ENCODE results near the gene FOXI1.

DNA sequence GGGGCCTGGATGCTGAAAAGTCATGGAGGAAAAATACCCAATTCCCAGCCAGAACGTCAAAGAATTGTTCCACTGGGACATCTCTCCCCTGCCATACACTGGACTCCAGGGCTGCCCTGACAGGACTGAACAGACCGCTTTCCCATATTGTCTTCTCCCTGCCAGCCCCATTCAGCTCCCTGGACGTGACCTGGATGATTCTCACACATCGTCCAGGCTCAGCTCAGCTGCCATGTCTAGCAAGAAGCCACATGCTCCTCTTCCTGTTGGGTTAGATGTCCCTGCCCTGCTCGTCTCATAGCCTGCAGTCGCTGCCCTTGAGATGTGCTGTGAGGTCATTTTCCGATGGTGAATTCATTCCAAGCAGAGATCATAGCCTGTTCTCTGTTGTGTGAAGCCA, 37.4 kb downstream of the FOXI1 start:
- TF ChIP-seq ZNF23 (tag by site-specific recombination; IDR thresholded peaks at IDR 0.05; ENCODE audit: borderline replicate concordance) (no peak), PATZ1 (tag by site-specific recombination; IDR thresholded peaks at IDR 0.05) (no peak), TCF7L2 (IDR thresholded peaks at IDR 0.05; ENCODE audit: borderline replicate concordance, low read depth, low read length) (no peak), ZNF768 (tag by site-specific recombination; IDR thresholded peaks at IDR 0.05) (no peak), ZNF76 (tag by site-specific recombination; IDR thresholded peaks at IDR 0.05; ENCODE audit: borderline replicate concordance, low read depth) (no peak), ZNF274 (IDR thresholded peaks at IDR 0.05; ENCODE audit: low read length) (no peak), ZNF274 (tag by site-specific recombination; IDR thresholded peaks at IDR 0.05; ENCODE audit: borderline replicate concordance) (no peak), ZNF654 (tag by site-specific recombination; IDR thresholded peaks at IDR 0.05; ENCODE audit: low read depth) (no peak), KLF16 (tag by site-specific recombination; IDR thresholded peaks at IDR 0.05) (no peak), ZFP37 (tag by site-specific recombination; IDR thresholded peaks at IDR 0.05) (no peak), HOXA7 (CRISPR knock-in tag; IDR thresholded peaks at IDR 0.05; ENCODE audit: borderline replicate concordance) (no peak), ZNF121 (tag by site-specific recombination; IDR thresholded peaks at IDR 0.05) (no peak)
- TF ChIP-seq, protein P1, sequence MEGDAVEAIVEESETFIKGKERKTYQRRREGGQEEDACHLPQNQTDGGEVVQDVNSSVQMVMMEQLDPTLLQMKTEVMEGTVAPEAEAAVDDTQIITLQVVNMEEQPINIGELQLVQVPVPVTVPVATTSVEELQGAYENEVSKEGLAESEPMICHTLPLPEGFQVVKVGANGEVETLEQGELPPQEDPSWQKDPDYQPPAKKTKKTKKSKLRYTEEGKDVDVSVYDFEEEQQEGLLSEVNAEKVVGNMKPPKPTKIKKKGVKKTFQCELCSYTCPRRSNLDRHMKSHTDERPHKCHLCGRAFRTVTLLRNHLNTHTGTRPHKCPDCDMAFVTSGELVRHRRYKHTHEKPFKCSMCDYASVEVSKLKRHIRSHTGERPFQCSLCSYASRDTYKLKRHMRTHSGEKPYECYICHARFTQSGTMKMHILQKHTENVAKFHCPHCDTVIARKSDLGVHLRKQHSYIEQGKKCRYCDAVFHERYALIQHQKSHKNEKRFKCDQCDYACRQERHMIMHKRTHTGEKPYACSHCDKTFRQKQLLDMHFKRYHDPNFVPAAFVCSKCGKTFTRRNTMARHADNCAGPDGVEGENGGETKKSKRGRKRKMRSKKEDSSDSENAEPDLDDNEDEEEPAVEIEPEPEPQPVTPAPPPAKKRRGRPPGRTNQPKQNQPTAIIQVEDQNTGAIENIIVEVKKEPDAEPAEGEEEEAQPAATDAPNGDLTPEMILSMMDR (tag by site-specific recombination; IDR thresholded peaks at IDR 0.05): no peak
- TF ChIP-seq, protein P2, sequence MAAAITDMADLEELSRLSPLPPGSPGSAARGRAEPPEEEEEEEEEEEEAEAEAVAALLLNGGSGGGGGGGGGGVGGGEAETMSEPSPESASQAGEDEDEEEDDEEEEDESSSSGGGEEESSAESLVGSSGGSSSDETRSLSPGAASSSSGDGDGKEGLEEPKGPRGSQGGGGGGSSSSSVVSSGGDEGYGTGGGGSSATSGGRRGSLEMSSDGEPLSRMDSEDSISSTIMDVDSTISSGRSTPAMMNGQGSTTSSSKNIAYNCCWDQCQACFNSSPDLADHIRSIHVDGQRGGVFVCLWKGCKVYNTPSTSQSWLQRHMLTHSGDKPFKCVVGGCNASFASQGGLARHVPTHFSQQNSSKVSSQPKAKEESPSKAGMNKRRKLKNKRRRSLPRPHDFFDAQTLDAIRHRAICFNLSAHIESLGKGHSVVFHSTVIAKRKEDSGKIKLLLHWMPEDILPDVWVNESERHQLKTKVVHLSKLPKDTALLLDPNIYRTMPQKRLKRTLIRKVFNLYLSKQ (tag by site-specific recombination; IDR thresholded peaks at IDR 0.05; ENCODE audit: borderline replicate concordance): no peak
- TF ChIP-seq, protein P3, sequence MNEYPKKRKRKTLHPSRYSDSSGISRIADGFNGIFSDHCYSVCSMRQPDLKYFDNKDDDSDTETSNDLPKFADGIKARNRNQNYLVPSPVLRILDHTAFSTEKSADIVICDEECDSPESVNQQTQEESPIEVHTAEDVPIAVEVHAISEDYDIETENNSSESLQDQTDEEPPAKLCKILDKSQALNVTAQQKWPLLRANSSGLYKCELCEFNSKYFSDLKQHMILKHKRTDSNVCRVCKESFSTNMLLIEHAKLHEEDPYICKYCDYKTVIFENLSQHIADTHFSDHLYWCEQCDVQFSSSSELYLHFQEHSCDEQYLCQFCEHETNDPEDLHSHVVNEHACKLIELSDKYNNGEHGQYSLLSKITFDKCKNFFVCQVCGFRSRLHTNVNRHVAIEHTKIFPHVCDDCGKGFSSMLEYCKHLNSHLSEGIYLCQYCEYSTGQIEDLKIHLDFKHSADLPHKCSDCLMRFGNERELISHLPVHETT (tag by site-specific recombination; IDR thresholded peaks at IDR 0.05): no peak

All from HEK293 (cell line).